Natural killer cell (primary cell): Measurements from ENCODE around the gene PKP4. TPM values are rescaled to one million over a fixed set of nuclear protein-coding genes. Genes with fewer than 3 reads are reported as not detected.

Experiments used
- ATAC-seq, 3 donors: fragments of 150-1000 bp in 2 of 3; fragments of 200-7000 bp in 1 of 3; cut with Tn5 transposase; 1 replicate in 1 of 3; 2 replicates in 2 of 3; pipeline ENCODE4 v1.10.0; 2021; ENCODE audit warnings: mild to moderate bottlenecking in 2 of 3, moderate library complexity in 2 of 3
- DNase-seq, 2 donors: peaks; one replicate each; pipeline versions ENCODE4 v3.0.0 to v3.0.0-alpha.2; 2013 to 2021; ENCODE audit warnings: mixed read lengths in 1 of 2
- H3K27ac ChIP-seq: one replicate; pipeline ENCODE4 v1.5.1; 2013; ENCODE audit warnings: mild to moderate bottlenecking, low read length
- H3K27me3 ChIP-seq: one replicate; pipeline ENCODE4 v1.6.1; 2013; ENCODE audit warnings: low read length; ENCODE audit not compliant: control insufficient read depth, insufficient read depth
- H3K36me3 ChIP-seq: one replicate; pipeline ENCODE4 v1.6.1; 2013; ENCODE audit warnings: low read length; ENCODE audit not compliant: control insufficient read depth, insufficient read depth
- H3K4me1 ChIP-seq: one replicate; pipeline ENCODE4 v1.6.1; 2013; ENCODE audit warnings: low read length; ENCODE audit not compliant: control insufficient read depth, insufficient read depth
- H3K4me3 ChIP-seq: one replicate; pipeline ENCODE4 v1.5.1; 2013; ENCODE audit warnings: low read length
- H3K9me3 ChIP-seq: one replicate; pipeline ENCODE4 v1.6.1; 2013; ENCODE audit warnings: low read length; ENCODE audit not compliant: control insufficient read depth, insufficient read depth
- H3K27ac Mint-ChIP-seq, 2 donors: one replicate each; pipeline ENCODE4 v1.8.0; 2022; ENCODE audit warnings: mild to moderate bottlenecking in 2 of 2, mixed read lengths in 2 of 2, moderate library complexity in 1 of 2
- H3K27me3 Mint-ChIP-seq, 2 donors: one replicate each; pipeline ENCODE4 v1.8.0; 2022; ENCODE audit warnings: low read depth in 2 of 2, mixed read lengths in 2 of 2
- H3K36me3 Mint-ChIP-seq: one replicate; pipeline ENCODE4 v1.8.0; 2022; ENCODE audit warnings: mixed read lengths
- H3K4me1 Mint-ChIP-seq, 2 donors: one replicate each; pipeline ENCODE4 v1.8.0; 2022; ENCODE audit warnings: mixed read lengths in 2 of 2
- H3K4me3 Mint-ChIP-seq: one replicate; pipeline ENCODE4 v1.8.0; 2022; ENCODE audit warnings: mild to moderate bottlenecking, moderate library complexity, mixed read lengths
- H3K9me3 Mint-ChIP-seq, 2 donors: one replicate each; pipeline ENCODE4 v1.8.0; 2022; ENCODE audit warnings: mixed read lengths in 2 of 2
- CTCF ChIP-seq: fragments of 200-600 bp; IDR thresholded peaks from one replicate; pipeline ENCODE4 v1.8.0; 2022; ENCODE audit warnings: antibody characterized with exemption
- WGBS: methylation state at CpG from one replicate; pipeline ENCODE4 v1.1.7; 2013; ENCODE audit warnings: missing lambda C conversion rate; ENCODE audit not compliant: insufficient coverage; 5-methylcytosine and 5-hydroxymethylcytosine counted together
- intact Hi-C: fragments of 100-400 bp; cut with micrococcal nuclease; formaldehyde crosslinking; loops from one replicate; pipeline ENCODE4 v1.14.2; 2022
- total RNA-seq, 4 donors: library from RNA; stranded (reverse); fragments of 120-200 nt in 1 of 4; gene quantifications; one replicate each; pipeline versions ENCODE4 v1.2.3 to v1.2.4, GENCODE V29; 2013 to 2022

The PKP4 gene
- total RNA-seq, 3 donors from 2014 or later (not counting 1 experiment from before 2014, with no cell fraction given), result 5.9 to 8.4 (median 7.2) TPM

DNA sequence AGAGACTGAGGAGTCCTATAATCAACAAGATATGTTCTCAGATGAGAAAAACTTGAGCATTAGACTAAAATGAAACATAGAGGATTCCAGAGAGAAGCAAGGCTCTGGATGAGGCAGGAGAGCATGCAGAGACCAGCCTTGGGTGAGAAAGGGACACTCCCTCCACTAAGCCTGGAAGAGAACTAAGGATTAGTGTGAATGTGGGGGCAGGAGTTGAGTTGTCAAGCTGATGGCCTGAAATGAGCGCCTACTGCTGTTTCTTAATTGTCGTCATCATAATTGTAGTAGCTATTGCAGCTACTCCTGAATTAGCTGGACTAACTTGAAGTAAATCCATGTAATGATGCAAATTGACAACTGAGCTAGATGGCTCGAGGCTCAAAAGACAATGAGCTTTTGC lies 114.1 kb downstream of the PKP4 start:
- H3K9me3 Mint-ChIP-seq, result peaks cover 5% of the 10 kb centered on the region in 2 donors
- ATAC-seq, result no peak
- WGBS, result 99% methylated on average over 3 of the region's 3 CpGs

DNA sequence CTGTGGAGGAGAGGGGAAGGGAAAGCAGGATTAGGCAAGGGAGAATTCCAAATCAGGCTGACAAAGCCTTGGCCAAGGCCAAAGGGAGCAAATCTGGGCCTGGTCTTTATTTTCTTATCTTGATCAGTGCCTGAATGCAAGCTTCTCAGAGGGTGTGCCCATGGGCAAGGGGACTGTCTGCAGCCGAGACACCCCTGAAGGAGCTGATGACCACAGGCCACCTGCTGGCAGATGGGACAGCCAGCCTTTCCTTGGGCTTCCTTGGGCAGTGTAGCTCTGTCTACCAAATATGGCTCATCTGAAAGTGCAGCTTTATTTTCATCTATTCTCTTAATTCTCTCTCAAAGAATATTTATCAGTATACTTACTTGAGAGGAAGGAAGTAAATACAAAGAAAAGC lies 117.0 kb downstream of the PKP4 start:
- Mint-ChIP-seq H3K4me1 (no peaks in the 10 kb centered on the region), H3K27me3 (peaks cover 0 to 2% of the 10 kb centered on the region in 2 donors), H3K36me3 (no peaks in the 10 kb centered on the region), H3K4me3 (no peak overlapping the region), H3K9me3 (peaks cover 3 to 5% of the 10 kb centered on the region in 2 donors), H3K27ac (no peak overlapping the region)
- H3K4me1 ChIP-seq, result no peaks in the 10 kb centered on the region
- intact Hi-C loops, result no loop called here
- no peak for TF ChIP-seq CTCF
- H3K27ac ChIP-seq, result no peak overlapping the region
- 91% methylated on average over 1 of the region's 1 CpG for WGBS
- H3K4me3 ChIP-seq, result no peak overlapping the region
- H3K9me3 ChIP-seq, result peaks cover 3% of the 10 kb centered on the region
- DNase-seq (no peak), ATAC-seq (no peak)
- H3K27me3 ChIP-seq, result peaks cover 2% of the 10 kb centered on the region
- H3K36me3 ChIP-seq, result no peaks in the 10 kb centered on the region

More for the DNA sequence above, 114.1 kb downstream of the PKP4 start:
- Histone ChIP-seq H3K4me3 (no peak overlapping the region), H3K27me3 (peaks cover 2% of the 10 kb centered on the region), H3K4me1 (no peaks in the 10 kb centered on the region), H3K27ac (no peak overlapping the region), H3K9me3 (peaks cover 3% of the 10 kb centered on the region), H3K36me3 (no peaks in the 10 kb centered on the region)
- no peak for TF ChIP-seq CTCF
- no peak for DNase-seq
- Mint-ChIP-seq H3K4me3 (no peak overlapping the region), H3K27ac (no peak overlapping the region), H3K36me3 (no peaks in the 10 kb centered on the region), H3K4me1 (no peaks in the 10 kb centered on the region), H3K27me3 (peaks cover 0 to 2% of the 10 kb centered on the region in 2 donors)
- intact Hi-C loops, result no loop called here

GRCh38 chr2:158575051-158575635 lies 118.4 kb downstream of the PKP4 start:
- TF ChIP-seq CTCF, result no peak
- Mint-ChIP-seq H3K4me1 (no peaks in the 10 kb centered on the region), H3K27ac (no peak overlapping the region), H3K9me3 (peaks cover 3 to 5% of the 10 kb centered on the region in 2 donors), H3K27me3 (peaks cover 0 to 2% of the 10 kb centered on the region in 2 donors), H3K36me3 (no peaks in the 10 kb centered on the region), H3K4me3 (no peak overlapping the region)
- Histone ChIP-seq H3K27ac (no peak overlapping the region), H3K36me3 (no peaks in the 10 kb centered on the region), H3K4me3 (no peak overlapping the region), H3K4me1 (no peaks in the 10 kb centered on the region), H3K9me3 (peaks cover 3% of the 10 kb centered on the region), H3K27me3 (no peaks in the 10 kb centered on the region)
- DNase-seq, result no peak
- WGBS, result 100% methylated on average over 2 of the region's 2 CpGs
- intact Hi-C loops, result no loop called here
- no peak for ATAC-seq

DNA sequence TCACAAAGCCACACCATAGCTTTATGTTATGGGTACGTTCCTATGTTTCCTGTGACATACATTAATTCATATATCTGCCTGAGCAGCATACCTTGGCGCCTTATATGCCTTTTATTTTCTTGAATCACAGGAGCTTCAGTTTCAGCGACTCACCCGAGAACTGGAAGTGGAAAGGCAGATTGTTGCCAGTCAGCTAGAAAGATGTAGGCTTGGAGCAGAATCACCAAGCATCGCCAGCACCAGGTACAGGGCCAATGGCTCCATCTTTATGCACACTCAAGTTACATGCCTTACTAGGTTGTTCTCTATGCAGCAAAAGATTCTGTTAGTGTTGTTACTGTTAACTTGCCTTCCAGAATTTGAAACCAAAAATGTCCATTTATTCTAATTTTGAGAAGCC lies 120.4 kb downstream of the PKP4 start:
- DNase-seq (no peak), ATAC-seq (no peak)
- 96% methylated on average over 5 of the region's 5 CpGs for WGBS
- intact Hi-C loops, result no loop called here
- H3K36me3 ChIP-seq, result no peaks in the 10 kb centered on the region
- H3K27me3 ChIP-seq, result no peaks in the 10 kb centered on the region
- no peaks in the 10 kb centered on the region for H3K36me3 Mint-ChIP-seq
- TF ChIP-seq CTCF, result no peak
- H3K27ac Mint-ChIP-seq, result no peak overlapping the region
- H3K9me3 ChIP-seq, result no peaks in the 10 kb centered on the region
- no peak overlapping the region for H3K4me3 Mint-ChIP-seq
- H3K9me3 Mint-ChIP-seq, result no peaks in the 10 kb centered on the region
- H3K4me1 Mint-ChIP-seq, result no peaks in the 10 kb centered on the region
- no peaks in the 10 kb centered on the region for H3K27me3 Mint-ChIP-seq
- H3K4me1 ChIP-seq, result no peaks in the 10 kb centered on the region
- H3K4me3 ChIP-seq, result no peak overlapping the region
- H3K27ac ChIP-seq, result no peak overlapping the region
